ENCODE results near the gene SRMS. TPM values are rescaled to one million over a fixed set of nuclear protein-coding genes. Genes with fewer than 3 reads are reported as not detected.

Gene SRMS
- total RNA-seq, 1 donor from 2014 or later = 0.16 TPM

- ChIA-PET POLR2A (interaction anchor here (0.7 to 7.1 kb wide), 34 partner anchors 12 to 584 kb away, joined by 3 to 179 read pairs (median 7); partner anchors contain the start of genes ARFGAP1, ARFRP1, FNDC11 and GMEB2), CTCF (interaction anchor here (1.1 to 1.5 kb wide), 3 partner anchors 16 to 342 kb away, joined by 3 to 4 read pairs (median 4); partner anchors contain the start of gene PTK6)
- Mint-ChIP-seq H3K27ac (no peak overlapping the region), H3K27me3 (no peaks in the 10 kb centered on the region), H3K4me3 (peak overlapping the region; percentile 81), H3K36me3 (ENCODE audit: low read depth) (peaks cover 22% of the 10 kb centered on the region), H3K4me1 (peaks cover 43% of the 10 kb centered on the region), H3K9me3 (no peaks in the 10 kb centered on the region)
- DNase-seq (no peak), ATAC-seq (ENCODE audit: low read depth) (no peak)
- no peak for TF ChIP-seq CTCF (IDR thresholded peaks at IDR 0.05)
- intact Hi-C loops (cut with micrococcal nuclease) = loop anchor here (5.0 kb wide), 1 partner anchor 541 kb away; the partner anchor contains the start of gene TCEA2
These were observed 25.9 kb downstream of the SRMS start for GRCh38 chr20:63521602-63522001.

GRCh38 chr20:63520934-63521601, 26.5 kb downstream of the SRMS start:
- intact Hi-C loops (cut with micrococcal nuclease) = loop anchor here (1.0 to 5.0 kb wide), 9 partner anchors 16 to 541 kb away; partner anchors contain the start of genes PTK6, RTEL1, SAMD10 and TCEA2
- Mint-ChIP-seq H3K9me3 (no peaks in the 10 kb centered on the region), H3K36me3 (ENCODE audit: low read depth) (peaks cover 22% of the 10 kb centered on the region), H3K27ac (no peak overlapping the region), H3K4me3 (peak overlapping the region; percentile 81), H3K4me1 (peaks cover 39% of the 10 kb centered on the region), H3K27me3 (no peaks in the 10 kb centered on the region)
- ChIA-PET CTCF (interaction anchor here (0.9 to 1.5 kb wide), 4 partner anchors 17 to 343 kb away, joined by 3 to 4 read pairs (median 4); partner anchors contain the start of gene PTK6), POLR2A (interaction anchor here (0.5 to 7.1 kb wide), 41 partner anchors 12 to 735 kb away, joined by 3 to 179 read pairs (median 6); partner anchors contain the start of genes ARFGAP1, ARFRP1, FNDC11 and GMEB2)
- TF ChIP-seq CTCF (IDR thresholded peaks at IDR 0.05) = no peak
- peak; percentile 54 for ATAC-seq (ENCODE audit: low read depth)
- peak; percentile 61 for DNase-seq

GRCh38 chr20:63520504-63520933, 27.0 kb downstream of the SRMS start, which contains the start of gene PPDPF:
PPDPF (plus strand) TSS chr20:63520765; CDS start chr20:63521309, 544 bp downstream.
- peak within 1 kb of the TSS; percentile 61 for H3K27ac Mint-ChIP-seq
- H3K27me3 Mint-ChIP-seq = no peaks in the 10 kb centered on the region
- no peaks in the 10 kb centered on the region for H3K9me3 Mint-ChIP-seq
- H3K4me3 Mint-ChIP-seq = peak within 1 kb of the TSS; percentile 81
- peaks cover 33% of the 10 kb centered on the region for H3K4me1 Mint-ChIP-seq
- intact Hi-C loops (cut with micrococcal nuclease) = loop anchor here (1.0 to 5.0 kb wide), 9 partner anchors 17 to 542 kb away; partner anchors contain the start of genes PTK6, RTEL1, SAMD10 and TCEA2
- no peak for TF ChIP-seq CTCF (IDR thresholded peaks at IDR 0.05)
- peak; percentile 84 for DNase-seq
- ChIA-PET POLR2A (interaction anchor here (0.5 to 7.1 kb wide), 42 partner anchors 12 to 735 kb away, joined by 3 to 179 read pairs (median 5); partner anchors contain the start of genes ARFGAP1, ARFRP1, FNDC11 and GMEB2), CTCF (interaction anchor here (0.9 to 1.5 kb wide), 3 partner anchors 19 to 343 kb away, joined by 3 to 4 read pairs (median 3); no protein-coding TSS in a partner anchor)
- H3K36me3 Mint-ChIP-seq (ENCODE audit: low read depth) = peaks cover 22% of the 10 kb centered on the region
- ATAC-seq (ENCODE audit: low read depth) = peak; percentile 81

- Mint-ChIP-seq H3K36me3 (ENCODE audit: low read depth) (peaks cover 22% of the 10 kb centered on the region), H3K4me3 (peak overlapping the region; percentile 81), H3K27ac (peak overlapping the region; percentile 61), H3K4me1 (peaks cover 27% of the 10 kb centered on the region), H3K27me3 (no peaks in the 10 kb centered on the region), H3K9me3 (no peaks in the 10 kb centered on the region)
- CTCF ChIA-PET = interaction anchor here (0.9 to 1.5 kb wide), 3 partner anchors 18 to 344 kb away, joined by 3 read pairs; partner anchors contain the start of gene PTK6
- no peak for TF ChIP-seq CTCF (IDR thresholded peaks at IDR 0.05)
- DNase-seq = peak; percentile 68
- intact Hi-C loops (cut with micrococcal nuclease) = loop anchor here (1.0 to 5.0 kb wide), 9 partner anchors 17 to 542 kb away; partner anchors contain the start of genes PTK6, RTEL1, SAMD10 and TCEA2
- ATAC-seq (ENCODE audit: low read depth) = peak; percentile 53
- POLR2A ChIA-PET = interaction anchor here (0.6 to 7.1 kb wide), 31 partner anchors 11 to 736 kb away, joined by 3 to 179 read pairs (median 6); partner anchors contain the start of genes ARFRP1, FNDC11, GMEB2 and LIME1
These were observed 27.7 kb downstream of the SRMS start for GRCh38 chr20:63519668-63520503.

All from activated B cell treated with CpG ODN at 0.5 μM for 24 hours (primary cell).